NOMO-1 treated with dmso at 0.1 percent for 144 hours (cell line): Measurements from ENCODE around the gene SVIL.
"Not testable (repeated sequence)": the region's sequence is repeated elsewhere in the genome, so short reads cannot be mapped to it uniquely, and the experiment has no call there.

Source experiments
- DNase-seq: peaks from one replicate; lab custom pipeline; 2025; ENCODE audit not compliant: unreplicated experiment; lab: John Stamatoyannopoulos, UW

Gene SVIL

DNA sequence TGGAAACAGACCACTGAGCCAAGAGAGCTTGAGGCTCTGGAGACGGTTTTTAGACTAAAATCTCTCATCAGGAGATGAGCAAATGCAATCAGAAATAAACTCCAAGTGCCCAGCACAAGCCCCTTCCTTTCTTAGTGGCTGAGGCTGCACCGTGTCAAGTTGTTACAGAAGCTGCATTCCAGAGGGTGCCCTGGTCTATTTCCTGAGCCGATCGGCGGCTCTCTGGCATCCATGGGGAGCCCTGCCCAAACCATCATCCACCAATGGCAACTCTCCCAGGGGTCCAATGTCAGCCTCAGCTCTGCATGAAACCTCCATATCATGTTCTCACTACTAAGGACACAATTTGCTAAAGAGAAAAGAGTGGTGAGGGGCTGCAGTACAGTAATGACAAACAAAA is 89.6 kb downstream of the SVIL start:
- no peak for DNase-seq

DNA sequence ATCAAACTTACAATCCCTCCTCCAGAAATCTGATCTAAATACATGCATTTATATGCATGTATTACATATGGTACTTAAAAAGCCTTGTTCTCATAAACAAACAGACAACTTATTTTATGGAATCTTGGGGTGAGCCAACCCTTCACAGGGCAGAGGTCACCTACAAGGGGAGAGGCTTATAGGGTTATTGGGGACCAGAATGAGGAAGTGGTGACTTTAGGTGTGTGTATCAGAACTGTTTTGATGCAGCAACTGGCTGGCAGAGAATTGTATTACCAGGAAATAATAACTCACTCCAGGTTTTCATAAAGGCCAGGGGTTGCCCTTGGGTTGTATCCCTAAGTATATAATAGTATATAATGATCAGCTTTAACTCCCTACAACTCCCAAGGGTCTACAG is 91.1 kb downstream of the SVIL start:
- DNase-seq, result no peak

DNA sequence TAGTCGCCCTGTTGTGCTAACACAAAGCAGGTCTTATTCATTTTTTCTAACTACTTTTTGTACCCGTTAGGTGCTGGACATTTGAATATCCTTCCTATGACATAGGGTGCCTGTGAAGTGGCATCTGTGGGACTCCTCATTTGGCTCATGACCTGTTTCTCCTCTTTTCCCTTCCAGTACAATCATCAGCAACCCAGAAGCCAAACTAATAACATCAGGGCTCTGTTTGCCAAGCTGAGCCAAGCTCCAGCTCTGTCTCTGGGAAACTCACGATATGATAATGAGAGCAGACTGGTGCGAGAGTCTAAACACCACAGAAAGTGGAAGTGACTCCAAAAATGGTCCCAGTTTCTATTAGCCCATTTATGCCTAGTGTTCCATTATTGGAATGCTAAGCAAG is 92.0 kb downstream of the SVIL start:
- no peak for DNase-seq

DNA sequence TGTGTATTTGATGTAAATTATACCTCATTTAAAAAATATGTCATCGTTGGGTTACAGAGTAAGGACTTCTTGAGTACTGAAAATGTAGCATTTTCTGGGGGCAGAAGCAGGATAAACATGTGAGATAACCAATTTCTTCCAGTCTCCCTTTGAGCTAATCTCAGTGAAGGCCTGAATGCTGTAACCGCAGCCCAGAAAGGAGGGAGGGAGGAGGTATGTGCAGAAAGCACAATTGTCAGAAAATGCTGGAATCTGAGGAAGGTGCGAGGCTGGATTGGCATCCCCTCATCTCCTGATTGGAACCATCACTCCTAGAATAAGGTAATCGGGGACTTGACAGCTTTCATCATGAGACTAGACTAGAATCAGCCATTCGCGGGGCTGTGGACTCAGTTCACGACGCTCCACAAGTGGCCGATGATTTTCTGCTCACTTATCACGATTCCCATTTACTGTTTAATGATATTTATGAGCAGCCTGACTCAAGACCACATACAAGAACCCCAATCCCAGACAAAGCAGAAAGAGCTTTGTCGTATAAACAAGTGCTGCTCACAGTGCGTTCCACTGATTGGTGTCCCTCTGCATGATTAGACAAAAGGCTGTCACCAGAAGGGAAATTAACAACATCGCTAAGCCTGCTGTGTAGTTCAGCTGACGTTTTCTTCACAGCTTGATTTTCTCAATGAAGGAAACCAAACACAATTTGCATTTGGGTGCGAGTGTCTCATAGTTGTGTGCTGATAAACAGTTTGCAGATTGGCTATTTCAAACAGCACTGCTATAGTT is 93.2 kb downstream of the SVIL start:
- DNase-seq, result no peak

DNA sequence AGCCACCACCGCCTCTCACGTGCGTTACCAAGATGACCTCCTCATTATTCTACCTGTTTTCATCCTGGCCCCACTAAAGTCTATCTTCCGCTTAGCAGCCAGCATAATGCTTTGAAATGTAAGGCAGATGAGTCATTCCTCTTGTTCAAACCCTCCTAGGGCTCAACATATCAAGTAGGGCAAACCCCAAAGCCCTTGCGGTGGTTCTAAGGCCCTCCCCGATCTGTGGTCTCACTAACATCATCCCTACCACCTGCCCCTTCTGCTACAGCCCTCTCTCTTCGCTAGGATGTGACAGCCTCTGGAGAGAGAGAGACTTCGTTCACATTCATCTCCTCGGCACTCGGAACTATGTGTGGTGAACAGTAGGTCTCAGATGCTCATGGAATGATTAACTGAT is 94.8 kb downstream of the SVIL start:
- DNase-seq, result no peak

DNA sequence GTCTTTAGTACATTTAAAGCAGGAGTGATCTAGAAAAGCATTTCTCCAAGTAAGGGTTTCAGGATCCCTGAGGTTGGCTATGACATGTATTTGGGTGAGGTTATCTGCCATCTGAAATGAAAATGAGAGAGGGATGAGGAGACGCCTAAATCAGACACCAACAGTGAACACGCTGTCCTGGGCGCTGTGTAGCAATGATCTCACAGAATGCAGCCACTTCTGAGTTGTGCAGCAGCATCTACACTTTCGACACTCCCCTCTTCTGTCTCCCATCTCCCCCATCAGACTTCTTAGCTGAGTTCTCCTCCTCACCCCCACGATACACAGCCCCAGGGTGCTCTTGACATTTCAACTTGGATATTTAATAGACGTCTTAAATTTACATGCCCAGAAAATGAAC is 95.4 kb downstream of the SVIL start:
- DNase-seq, result no peak

DNA sequence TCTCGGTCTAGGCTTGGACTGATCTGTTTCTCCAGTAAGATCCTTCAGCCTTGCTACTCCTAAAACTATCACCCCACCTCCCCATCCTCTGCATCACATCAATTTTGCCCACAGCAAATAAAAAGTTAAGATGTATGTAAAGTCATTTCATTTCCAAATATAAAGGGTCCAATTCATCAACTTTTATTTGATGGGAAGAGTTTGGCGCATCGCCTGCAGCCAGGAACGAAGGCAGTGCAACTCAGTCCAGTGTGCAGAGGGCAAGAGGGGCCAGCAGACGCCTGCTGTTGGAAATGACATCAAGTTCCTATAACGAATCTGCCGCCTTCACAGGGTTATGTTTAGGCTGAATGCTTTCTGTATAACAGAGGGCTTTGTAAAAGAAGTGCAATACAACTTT is 97.0 kb downstream of the SVIL start:
- DNase-seq, result no peak

DNA sequence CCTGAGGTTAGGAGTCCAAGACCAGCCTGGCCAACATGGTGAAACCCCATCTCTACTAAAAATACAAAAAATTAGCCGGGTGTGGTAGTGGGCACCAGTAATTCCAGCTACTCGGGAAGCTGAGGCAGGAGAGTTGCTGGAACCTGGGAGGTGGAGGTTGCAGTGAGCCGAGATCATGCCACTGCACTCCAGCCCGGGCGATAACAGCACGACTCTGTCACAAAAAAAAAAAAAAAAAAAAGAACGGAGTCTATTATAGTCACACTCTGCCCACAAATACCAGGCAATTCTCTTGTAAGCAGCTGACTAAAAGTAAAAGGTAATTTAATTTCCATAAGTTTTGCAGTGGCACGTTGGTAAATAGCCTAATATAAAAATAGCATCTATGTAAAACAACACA is 98.1 kb downstream of the SVIL start:
- not testable (repeated sequence) for DNase-seq

DNA sequence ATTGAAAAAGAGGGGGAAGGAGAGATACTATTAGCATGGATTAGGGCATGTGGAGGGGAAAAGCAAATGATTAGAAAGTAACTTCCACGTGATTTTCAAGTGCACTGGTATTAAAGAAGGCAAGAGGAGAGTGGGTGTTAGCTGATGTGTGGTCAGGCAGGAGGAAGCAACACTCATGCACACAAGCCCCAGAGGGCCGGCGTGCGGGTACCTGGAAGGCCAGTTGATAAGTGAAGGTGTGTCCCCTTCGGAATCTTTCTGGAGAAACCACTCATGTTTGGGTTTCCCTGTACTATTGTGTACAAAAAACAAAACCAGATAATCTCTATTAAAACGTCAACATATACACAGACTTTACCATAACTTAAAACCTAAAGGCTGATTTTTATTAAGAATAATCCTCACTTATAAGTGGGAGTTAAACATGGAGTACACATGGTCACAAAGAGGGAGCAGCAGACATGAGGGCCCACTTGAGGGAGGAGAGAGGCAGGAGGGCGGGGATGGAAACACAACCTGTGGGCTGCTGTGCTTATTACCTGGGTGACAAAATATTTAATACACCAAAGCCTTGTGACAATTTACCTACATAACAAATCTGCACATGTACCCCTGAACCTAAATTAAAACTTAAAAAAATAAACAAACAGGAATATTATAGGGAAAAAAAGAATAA is 98.9 kb downstream of the SVIL start:
- DNase-seq, result no peak

DNA sequence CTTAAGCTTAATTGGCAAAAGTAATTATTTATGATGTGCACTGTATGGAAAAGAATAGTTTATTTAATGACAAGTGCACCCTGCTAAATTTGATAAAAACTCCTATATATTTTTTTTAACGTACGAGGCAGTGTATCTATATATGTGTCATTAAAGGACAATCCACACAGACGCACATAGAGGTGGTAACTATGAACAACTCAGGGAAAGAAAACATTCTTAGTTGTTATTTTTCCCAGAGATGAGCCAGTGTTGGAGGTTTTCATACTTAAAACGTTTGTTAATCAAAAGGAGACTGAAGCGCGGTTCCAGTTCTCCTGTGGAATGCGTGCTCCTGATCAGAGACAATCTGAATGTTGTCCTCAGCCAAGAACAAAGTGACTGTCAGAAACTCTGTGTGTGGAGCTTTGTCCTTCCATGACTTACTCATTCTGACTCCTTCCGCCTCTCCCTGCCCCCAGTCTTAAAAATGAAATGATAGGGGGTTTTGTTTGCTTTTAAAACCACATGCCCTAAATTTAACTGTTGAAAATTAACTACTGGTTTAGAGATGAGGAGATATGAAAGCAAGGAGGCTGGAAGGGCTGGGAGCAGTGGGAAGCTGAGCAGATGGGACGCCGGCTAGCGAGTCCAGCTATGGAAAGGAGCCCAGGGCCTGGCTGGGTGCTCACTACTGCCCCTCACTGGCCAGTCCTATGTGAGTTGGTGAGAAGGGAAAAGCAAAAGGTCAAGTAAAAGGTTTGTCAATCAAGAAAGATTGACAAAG is 99.6 kb downstream of the SVIL start:
- no peak for DNase-seq

DNA sequence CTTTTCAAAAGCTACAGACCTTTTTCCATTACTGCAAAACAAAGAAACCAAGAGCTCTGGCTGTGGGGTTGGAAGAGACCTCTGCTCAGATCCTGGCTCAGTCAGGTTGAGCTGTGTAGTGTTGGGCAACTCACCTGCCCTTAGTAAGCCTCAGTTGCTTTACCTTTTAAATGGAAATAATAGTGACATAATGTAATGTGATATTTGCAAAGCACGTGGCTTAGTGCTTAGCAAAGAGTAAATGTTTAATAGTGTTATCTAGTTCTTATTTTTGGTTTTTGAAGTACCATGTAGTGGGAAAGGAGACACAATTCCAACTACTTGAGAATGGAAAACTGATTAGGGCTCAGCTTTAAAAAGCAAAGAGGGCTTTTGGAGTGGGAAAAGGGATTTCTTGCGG is 100.2 kb downstream of the SVIL start:
- no peak for DNase-seq

DNA sequence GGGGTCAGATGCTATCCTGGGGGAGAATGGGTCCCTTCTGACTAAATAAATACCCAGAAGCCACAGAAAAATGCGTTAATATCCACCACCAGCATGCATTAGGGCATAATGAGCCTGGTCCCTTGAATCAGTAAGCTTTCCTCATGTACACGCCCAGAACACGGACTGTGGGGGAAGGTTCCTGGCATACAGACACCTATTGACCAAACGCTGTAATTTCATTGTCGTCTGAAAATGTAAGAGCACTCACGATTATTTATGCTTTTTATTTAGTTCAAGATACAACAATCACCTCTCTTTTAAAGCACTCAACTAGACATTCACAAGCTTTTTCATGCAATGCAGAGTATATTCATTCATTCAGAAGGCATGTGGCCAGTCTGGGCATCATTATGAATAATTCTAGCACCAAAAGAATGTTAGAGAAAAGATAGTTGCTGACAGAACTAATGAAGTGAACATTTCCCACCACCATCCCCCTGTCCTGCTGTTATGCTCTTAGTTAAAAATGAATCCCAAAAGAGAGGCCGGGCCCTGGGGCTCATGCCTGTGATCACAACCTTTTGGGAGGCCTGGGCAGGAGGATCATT is 101.0 kb downstream of the SVIL start:
- DNase-seq, result no peak

DNA sequence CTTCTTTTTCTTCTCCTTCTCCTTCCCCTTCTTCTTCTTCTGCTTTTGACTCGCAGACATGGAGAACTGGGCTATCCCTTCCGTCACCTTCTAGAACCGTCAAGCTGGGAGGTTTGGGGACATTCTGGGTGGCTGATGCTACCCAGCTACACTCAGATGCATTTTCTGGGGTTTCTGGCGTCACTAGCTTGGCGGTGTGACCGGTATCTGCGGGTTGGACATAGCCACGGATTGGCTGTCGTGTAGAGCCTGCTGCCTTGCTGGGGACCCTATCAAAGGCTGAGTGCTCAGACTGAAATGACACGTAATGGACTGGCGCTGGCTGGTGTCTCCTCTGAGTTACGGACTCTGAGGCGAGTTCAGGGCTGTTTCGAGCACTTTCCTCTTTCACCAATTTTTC is 101.7 kb downstream of the SVIL start:
- DNase-seq, result no peak

DNA sequence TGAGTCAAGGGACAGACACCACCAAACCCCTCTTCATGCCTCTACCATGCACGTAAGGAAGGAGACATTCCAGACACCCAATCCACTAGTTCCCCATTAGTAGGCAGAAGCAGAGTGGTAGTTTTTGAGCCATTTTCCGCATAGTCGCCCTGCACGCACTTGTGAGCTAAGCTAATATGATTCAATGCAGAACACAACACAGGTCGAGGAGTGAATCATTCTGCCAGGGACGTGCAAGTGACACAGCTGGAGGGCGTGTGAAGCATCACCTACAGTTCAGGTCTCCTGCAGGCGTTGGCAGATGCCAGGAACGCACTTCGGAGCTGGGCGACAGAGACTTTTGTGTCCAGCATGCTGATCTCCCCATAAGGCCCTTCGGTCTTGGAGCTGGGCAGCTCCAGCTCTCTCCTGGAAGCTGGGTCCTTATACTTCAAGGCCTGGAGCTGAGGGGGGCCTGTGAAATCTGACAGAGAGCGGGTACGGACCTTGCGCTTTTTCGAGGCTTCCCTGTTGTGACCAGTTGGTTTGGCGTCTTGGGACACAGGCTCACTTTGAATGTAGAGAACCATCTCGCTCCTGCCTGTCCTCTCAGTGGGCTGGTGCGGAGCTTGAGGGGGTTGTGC is 102.4 kb downstream of the SVIL start:
- no peak for DNase-seq

DNA sequence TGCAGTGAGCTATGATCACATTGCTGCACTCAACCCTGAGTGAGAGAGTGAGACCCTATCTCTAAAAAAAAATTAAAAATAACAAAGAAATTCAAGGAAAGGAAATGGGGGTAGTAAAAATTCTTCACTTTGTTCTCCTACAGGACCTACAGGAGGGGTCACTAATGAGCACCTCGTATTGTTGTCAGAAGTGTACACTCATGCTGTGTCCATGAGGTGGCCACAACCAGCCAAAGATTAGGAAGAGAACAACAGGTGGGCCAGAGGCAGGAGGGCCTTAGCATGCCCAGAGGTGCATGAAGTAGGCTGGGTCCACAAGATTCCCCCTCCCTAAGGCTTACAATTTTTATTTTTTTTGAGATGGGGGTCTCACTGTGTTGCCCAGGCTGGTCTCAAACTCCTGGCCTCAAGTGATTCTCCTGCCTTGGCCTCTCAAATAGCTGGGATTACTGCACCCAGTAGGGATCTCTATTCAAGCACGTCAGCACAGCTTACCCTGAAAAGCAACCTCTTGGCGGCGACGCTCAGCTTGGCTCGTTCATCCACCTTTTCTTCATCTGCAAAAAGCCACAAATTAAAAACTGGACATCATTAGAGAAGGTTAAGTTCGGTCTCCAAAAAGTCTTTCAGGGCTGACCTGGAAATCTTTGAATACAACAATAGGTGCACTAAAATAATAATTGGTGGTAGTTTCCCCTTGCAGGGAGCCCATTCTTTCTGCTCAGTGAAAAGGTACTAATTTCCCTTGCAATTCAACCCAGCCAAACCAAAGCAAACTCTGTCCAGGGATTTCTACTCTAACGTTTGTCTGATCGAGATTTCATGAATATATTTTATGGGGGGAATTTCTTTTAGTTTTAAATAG is 104.4 kb downstream of the SVIL start:
- no peak for DNase-seq

DNA sequence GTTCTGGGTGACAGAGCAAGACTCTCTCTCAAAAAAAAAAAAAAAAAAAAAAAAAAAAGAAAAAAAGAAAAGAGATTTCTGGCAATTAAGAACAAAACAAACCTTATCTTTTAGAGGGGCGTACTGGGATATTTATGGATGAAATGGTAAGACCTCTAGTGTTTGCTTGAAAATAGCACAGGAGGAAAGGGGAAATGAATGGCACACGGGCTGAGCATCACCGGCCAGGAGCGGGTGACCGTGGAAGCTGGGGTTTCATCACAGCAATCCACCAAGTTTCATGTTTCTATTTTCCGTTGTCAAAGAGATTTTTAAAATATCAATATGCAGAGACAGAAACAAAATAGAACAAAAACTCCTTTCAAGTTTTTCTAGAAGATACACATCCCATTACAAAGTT is 105.6 kb downstream of the SVIL start:
- no peak for DNase-seq

DNA sequence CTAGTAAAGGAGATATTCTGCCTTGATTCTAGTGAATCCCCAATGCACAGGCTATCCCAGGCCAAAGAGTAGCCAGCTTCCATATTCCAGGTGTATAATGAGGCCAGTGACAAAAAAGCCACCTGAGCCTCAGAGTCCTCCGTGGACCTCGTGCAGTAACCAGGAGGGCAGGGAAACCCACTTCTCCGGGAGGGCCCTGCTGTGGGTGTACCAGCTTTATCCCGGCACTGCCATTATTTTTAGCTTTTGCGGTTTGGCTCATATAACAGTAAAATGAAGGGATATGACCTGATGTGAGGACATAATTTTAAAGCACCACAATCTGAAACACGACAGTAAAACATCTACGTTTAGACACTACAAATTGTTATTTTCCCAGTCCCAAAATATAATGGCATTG is 109.0 kb downstream of the SVIL start:
- DNase-seq, result no peak

DNA sequence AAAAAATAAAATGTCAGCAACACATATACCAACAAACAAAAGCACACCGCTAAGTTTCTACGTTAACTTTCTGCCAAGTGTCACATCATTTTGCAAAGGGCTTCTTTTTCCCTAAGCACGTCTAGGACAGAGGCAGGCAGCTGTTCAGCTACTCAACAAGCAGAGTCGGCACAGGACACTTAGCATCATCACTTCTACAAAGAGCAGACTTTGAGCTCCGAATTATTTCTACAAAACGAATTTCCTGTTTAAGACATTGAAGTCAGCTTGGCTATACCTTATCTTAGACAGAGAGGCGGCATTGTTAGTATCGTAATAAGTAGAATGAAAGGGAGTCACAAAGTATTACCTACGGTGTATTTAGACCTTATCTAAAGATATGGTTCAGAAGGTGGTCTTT is 110.1 kb downstream of the SVIL start:
- DNase-seq, result no peak

DNA sequence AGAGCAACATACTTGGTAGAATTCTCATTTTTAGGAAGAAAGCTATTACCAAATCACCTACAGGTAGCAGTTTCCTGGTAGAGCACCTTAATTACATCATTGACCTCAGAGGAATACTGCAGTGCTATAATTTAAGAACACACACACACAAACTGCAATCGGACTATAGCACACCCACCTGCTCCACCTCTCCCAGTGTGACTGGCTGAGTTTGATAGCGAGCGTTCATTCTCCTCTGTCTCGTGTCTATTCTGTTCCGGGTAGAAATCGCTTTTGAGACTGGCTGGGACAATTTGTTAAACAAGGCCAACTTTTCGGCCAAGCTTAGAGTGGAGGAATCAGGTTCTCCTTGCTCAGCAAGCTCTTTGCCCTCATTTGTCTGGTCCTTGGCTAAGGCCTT is 110.5 kb downstream of the SVIL start:
- no peak for DNase-seq

DNA sequence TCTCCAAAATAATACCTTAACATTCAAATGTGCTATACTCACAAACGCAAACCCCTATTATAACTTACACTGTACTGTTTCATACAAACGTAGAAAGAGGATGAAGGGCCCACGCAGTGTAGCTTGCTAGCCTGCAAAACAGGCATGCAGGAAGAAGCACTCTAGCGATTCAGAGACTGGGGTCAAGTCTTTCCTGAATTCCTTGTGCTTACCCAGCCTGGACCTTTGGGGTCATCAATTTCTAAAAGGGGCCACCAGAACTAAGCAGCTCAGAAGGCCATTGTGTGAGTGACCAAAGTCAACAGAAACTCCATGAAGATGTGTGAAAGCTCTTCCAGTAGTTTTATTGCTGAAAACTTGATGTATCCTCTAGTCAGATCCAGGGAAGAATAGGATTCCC is 111.9 kb downstream of the SVIL start:
- no peak for DNase-seq
